MCF 10A (cell line): ENCODE data around the gene BCR. TPM values are rescaled to one million over a fixed set of nuclear protein-coding genes. Genes with fewer than 3 reads are reported as not detected.

Experiments
- BruUV-seq: library from RNA; stranded (reverse); fragments of 400-500 nt; replicated peaks from 2 replicates; lab custom pipeline; 2021; lab: Mats Ljungman, UMichigan
- CTCF ChIA-PET: fragments of 300-600 bp; sonication (Branson Sonifier 250); formaldehyde crosslinking; extraction: SDS; loops from one replicate; lab custom pipeline; 2021; ENCODE audit warnings: antibody characterized with exemption, inconsistent platforms; lab: Yijun Ruan, JAX
- POLR2A ChIA-PET: fragments of 300-600, 350-650 bp; sonication (Branson Sonifier 250); formaldehyde crosslinking; extraction: SDS; loops from one replicate; lab custom pipeline; 2020; ENCODE audit warnings: antibody characterized with exemption, inconsistent platforms; lab: Yijun Ruan, JAX
- DNase-seq: peaks from one replicate; pipeline ENCODE4 v3.0.0-alpha.2; 2018; ENCODE audit not compliant: unreplicated experiment
- H3K27ac Mint-ChIP-seq: one replicate; pipeline ENCODE4 v1.8.0; 2022; ENCODE audit warnings: mild to moderate bottlenecking, low read depth, mixed read lengths; ENCODE audit not compliant: unreplicated experiment
- H3K27me3 Mint-ChIP-seq: one replicate; pipeline ENCODE4 v1.8.0; 2022; ENCODE audit warnings: mixed read lengths; ENCODE audit not compliant: insufficient read depth, unreplicated experiment
- H3K36me3 Mint-ChIP-seq: one replicate; pipeline ENCODE4 v1.8.0; 2022; ENCODE audit warnings: mild to moderate bottlenecking, moderate library complexity, mixed read lengths; ENCODE audit not compliant: insufficient read depth, unreplicated experiment
- H3K4me1 Mint-ChIP-seq: one replicate; pipeline ENCODE4 v1.8.0; 2022; ENCODE audit warnings: mixed read lengths; ENCODE audit not compliant: insufficient read depth, unreplicated experiment
- H3K4me3 Mint-ChIP-seq: one replicate; pipeline ENCODE4 v1.8.0; 2022; ENCODE audit warnings: mild to moderate bottlenecking, moderate library complexity, mixed read lengths; ENCODE audit not compliant: unreplicated experiment
- H3K9me3 Mint-ChIP-seq: one replicate; pipeline ENCODE4 v1.8.0; 2022; ENCODE audit warnings: mixed read lengths; ENCODE audit not compliant: unreplicated experiment
- intact Hi-C: fragments of 100-400 bp; cut with micrococcal nuclease; formaldehyde crosslinking; loops from 2 replicates; pipeline ENCODE4 v1.14.1; 2022
- total RNA-seq: library from RNA; stranded (reverse); gene quantifications from 2 replicates; pipeline ENCODE4 v1.2.3, GENCODE V29; 2022
- TF ChIP-seq, protein P1 (sequence below): fragments of 200-600 bp; IDR thresholded peaks from one replicate; pipeline ENCODE4 v1.8.0; 2022; ENCODE audit warnings: antibody characterized with exemption, mild to moderate bottlenecking; ENCODE audit not compliant: unreplicated experiment

The BCR gene
- total RNA-seq, 1 experiment from 2014 or later, result 77.9 TPM

DNA sequence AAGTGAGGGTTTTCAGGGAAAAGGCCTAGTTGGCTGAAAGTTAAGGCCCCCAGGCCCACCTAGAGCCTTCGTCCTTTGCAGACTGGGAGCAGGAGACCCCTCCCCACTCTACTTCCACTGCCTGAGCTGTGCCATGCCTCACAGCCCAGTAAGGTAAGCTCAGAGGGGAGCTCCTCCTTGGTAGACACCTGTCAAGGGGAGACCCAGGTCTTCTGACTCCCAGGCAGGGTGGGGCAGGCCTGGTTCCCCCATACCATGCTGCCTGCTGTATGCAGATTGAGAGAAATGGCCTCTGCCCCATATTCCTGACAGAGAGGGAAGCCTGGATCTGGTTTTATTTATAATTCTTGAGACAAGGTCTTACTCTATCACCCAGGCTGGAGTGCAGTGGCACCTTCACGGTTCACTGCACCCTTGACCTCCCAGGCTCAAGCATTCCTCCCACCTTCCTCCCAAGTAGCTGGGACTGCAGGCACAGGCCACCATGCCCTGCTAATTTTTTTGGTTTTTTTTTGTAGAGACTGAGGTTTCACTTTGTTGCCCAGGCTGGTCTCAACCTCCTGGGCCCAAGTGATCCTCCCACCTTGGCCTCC is 34.3 kb upstream of the BCR start:
- ChIA-PET POLR2A (interaction anchor here (0.5 kb wide), 1 partner anchor 1771 kb away, joined by 3 read pairs; no protein-coding TSS in a partner anchor), CTCF (interaction anchor here (0.7 to 5.3 kb wide), 6 partner anchors 11 to 625 kb away, joined by 3 to 23 read pairs (median 4); no protein-coding TSS in a partner anchor)
- no TSS peak for BruUV-seq
- Mint-ChIP-seq H3K4me3 (peak overlapping the region; percentile 78), H3K9me3 (no peaks in the 10 kb centered on the region), H3K4me1 (peaks cover 9% of the 10 kb centered on the region), H3K36me3 (peaks cover 7% of the 10 kb centered on the region), H3K27ac (peak overlapping the region; percentile 72), H3K27me3 (no peaks in the 10 kb centered on the region)
- intact Hi-C loops, result no loop called here
- DNase-seq, result no peak
- TF ChIP-seq, protein P1, sequence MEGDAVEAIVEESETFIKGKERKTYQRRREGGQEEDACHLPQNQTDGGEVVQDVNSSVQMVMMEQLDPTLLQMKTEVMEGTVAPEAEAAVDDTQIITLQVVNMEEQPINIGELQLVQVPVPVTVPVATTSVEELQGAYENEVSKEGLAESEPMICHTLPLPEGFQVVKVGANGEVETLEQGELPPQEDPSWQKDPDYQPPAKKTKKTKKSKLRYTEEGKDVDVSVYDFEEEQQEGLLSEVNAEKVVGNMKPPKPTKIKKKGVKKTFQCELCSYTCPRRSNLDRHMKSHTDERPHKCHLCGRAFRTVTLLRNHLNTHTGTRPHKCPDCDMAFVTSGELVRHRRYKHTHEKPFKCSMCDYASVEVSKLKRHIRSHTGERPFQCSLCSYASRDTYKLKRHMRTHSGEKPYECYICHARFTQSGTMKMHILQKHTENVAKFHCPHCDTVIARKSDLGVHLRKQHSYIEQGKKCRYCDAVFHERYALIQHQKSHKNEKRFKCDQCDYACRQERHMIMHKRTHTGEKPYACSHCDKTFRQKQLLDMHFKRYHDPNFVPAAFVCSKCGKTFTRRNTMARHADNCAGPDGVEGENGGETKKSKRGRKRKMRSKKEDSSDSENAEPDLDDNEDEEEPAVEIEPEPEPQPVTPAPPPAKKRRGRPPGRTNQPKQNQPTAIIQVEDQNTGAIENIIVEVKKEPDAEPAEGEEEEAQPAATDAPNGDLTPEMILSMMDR, result no peak

DNA sequence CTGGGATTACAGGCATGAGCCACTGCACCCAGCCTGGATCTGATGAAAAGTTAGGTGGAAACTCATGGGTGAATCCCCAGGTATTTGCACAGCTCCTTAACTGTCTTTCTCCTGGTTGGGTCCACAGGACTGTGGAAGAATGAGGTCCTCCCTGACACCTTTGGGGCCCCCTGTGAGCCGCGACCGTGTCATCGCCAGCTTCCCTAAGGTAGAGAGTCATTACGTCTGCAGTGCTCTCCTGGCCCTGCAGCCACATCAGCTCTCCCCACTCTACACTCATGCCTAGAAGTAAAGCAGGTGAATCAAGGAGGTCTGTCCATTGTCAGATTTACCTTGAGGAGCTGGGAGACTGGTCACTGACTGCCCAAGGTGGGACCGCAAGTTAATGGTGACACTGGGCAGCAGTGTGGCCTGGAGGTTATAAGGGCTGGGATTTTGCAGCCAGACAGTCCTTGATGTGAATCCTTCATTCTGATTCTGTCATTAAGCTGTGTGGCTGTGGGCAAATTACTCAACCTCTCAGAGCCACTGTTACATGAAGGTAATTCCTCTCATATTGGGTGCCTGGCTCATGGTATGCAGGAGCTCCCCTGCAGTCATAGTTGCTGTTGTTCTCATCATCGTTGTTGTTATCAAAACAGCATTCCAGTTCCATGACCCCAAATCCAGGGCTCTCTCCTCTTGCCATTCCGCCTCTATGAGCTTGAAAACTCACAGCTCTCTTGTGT is 33.7 kb upstream of the BCR start:
- H3K4me1 Mint-ChIP-seq, result peaks cover 9% of the 10 kb centered on the region
- H3K27me3 Mint-ChIP-seq, result no peaks in the 10 kb centered on the region
- intact Hi-C loops, result no loop called here
- H3K9me3 Mint-ChIP-seq, result no peaks in the 10 kb centered on the region
- CTCF ChIA-PET, result interaction anchor here (0.5 to 5.3 kb wide), 8 partner anchors 11 to 625 kb away, joined by 3 to 23 read pairs (median 4); no protein-coding TSS in a partner anchor
- POLR2A ChIA-PET, result no interaction called here
- BruUV-seq, result no TSS peak
- peak overlapping the region; percentile 7 for H3K27ac Mint-ChIP-seq
- no peak for DNase-seq
- H3K4me3 Mint-ChIP-seq, result peak overlapping the region; percentile 78
- TF ChIP-seq, protein P1, result no peak
- H3K36me3 Mint-ChIP-seq, result peaks cover 7% of the 10 kb centered on the region

GRCh38 chr22:23147617-23148387 is 32.5 kb upstream of the BCR start:
- DNase-seq, result peak; percentile 54
- H3K36me3 Mint-ChIP-seq, result peaks cover 7% of the 10 kb centered on the region
- H3K9me3 Mint-ChIP-seq, result no peaks in the 10 kb centered on the region
- BruUV-seq, result no TSS peak
- TF ChIP-seq, protein P1, result no peak
- H3K4me3 Mint-ChIP-seq, result no peak overlapping the region
- peaks cover 11% of the 10 kb centered on the region for H3K4me1 Mint-ChIP-seq
- H3K27me3 Mint-ChIP-seq, result no peaks in the 10 kb centered on the region
- POLR2A ChIA-PET, result no interaction called here
- H3K27ac Mint-ChIP-seq, result peak overlapping the region; percentile 7
- intact Hi-C loops, result no loop called here
- CTCF ChIA-PET, result interaction anchor here (1.1 to 5.3 kb wide), 2 partner anchors 10 to 189 kb away, joined by 5 to 23 read pairs; no protein-coding TSS in a partner anchor
